SKM-1 (cell line): ENCODE data around the gene GRK5.
"Not testable (repeated sequence)": the region's sequence is repeated elsewhere in the genome, so short reads cannot be mapped to it uniquely, and the experiment has no call there.

Source experiments
- DNase-seq: peaks from one replicate; lab custom pipeline; 2025; ENCODE audit not compliant: unreplicated experiment; lab: John Stamatoyannopoulos, UW

Gene GRK5

DNA sequence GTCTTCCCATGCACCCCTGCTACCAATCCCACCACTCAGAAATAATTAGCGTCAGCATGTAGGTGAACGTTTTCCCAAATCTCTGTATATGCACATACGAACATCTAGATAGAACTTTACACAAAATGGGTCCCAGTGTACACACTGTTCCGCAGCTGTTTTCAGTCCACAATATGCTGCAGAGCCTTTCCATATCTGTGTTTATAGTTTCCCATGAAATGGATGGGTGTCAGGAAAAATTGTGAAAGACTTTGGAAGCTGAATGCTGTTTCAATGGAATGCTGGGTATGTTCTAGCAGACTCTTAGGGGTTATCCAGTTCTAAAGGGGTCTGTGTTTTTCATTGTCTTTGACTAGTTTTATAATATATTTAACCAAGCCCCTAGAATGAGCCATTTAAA lies 13.8 kb downstream of the GRK5 start:
- no peak for DNase-seq

DNA sequence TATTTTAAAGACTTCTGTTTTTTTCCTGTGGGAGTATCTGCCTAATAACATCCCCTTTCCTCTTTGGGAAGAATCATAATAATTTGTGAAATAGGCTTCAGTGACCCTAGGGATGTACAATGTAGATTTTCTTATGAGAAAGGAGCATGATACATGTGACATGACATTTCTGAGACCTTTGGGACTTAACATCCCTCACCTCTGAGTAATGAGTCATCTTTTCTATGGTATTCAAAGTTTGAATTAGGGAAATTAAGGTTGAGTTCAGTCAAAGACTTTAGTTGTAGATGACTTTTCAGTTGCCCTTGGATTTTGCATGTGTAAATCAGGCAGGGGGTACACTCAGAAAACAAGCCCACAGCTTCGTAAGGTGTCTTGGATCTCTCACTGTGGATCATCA lies 14.3 kb downstream of the GRK5 start:
- DNase-seq: no peak

DNA sequence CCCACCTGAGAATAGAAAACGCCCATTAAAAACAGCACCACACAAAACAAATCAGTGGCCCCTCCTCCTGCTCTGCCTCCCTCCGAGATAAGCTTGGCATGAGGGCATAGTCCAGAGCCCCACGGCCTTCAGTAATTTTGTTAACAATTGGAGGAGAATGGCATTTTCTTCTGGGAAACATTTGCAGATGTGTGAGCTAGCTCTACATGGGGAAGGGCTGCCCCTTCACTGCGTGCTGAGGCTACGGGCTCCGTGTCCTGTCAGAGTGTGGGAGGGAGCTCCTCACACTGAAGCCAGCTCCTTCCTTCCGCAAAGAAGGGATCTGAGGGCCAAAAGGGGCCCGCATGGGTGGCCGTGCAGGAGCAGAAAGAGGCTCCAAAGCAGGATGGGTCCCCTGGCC lies 15.2 kb downstream of the GRK5 start:
- DNase-seq: no peak

DNA sequence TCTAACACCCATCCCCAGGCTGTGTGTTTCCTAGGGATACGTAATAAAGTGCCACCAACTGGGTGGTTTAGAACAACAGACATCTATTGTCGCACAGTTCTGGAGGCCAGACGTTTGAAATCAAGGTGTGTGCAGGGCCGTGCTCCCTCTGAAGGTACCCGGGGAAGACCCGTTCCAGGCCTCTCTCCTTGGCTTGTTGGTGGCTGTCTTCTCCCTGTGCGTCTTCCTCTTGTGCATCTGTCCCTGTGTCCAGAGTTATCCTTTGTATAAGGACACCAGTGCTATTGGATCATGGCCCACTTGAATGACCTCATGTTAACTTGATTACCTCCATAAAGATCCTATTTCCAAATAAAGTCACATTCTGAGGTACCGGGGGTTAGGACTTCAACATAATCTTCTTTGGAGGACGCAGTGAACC lies 15.6 kb downstream of the GRK5 start:
- DNase-seq: no peak

DNA sequence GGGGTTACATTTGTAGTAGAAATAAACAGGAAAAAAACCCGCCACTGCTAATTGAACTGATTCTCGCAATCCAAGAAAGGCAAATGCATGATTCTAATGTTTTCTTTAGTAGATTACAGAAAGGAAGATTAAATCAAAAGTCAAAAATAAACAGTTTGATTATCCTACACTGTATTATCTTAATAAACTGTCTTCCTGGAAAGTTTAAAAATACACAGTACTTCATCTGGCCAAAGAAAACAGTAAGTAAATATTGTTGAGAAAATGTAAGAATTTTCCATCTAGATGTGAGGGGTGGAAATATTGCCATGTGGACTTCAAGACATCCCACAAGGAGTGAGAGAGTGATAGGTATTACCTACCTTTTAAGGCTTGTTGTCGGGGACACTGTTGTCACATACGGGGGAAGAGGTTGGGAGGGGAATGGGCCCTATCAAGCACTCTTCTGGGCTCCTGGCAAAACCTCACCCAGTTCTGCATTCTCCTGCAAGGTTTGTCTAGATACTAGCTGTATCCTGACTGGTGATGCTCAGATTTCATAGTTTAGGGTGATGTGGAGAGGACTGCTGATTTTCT lies 17.8 kb downstream of the GRK5 start:
- DNase-seq: no peak

DNA sequence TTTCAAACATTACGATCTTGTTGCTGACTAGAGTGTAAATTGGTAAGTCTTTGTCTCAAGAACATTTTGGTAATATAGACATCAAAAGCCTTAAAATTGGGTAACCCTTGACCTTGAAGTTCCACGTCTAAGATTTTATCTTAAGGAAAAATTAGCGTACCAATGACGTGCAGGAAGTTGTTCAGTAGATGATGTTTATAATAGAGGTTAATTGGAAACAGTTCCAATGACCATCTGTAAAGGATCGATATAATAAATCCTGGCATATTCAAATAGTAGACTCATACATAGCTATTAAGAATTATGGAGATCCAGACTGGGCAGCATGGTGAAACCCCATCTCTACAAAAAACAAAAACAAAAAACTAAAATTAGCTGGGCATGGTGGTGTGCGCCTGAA lies 20.5 kb downstream of the GRK5 start:
- no peak for DNase-seq

DNA sequence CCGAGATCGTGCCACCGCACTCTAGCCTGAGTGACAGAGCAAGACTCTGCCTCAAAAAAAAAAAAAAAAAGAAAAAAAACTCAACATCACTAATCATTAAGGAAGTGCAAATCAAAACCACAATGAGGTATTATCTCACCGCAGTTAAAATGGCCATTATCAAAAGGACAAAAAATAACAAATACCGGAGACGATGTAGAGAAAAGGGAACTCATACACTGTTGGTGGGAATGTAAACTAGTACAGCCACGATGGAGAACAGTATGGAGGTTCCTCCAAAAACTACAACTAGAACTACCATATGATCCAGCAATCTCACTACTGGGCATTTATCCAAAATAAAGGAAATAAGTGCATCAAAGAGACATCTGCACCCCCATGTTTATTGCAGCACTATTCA lies 24.3 kb downstream of the GRK5 start:
- no peak for DNase-seq

DNA sequence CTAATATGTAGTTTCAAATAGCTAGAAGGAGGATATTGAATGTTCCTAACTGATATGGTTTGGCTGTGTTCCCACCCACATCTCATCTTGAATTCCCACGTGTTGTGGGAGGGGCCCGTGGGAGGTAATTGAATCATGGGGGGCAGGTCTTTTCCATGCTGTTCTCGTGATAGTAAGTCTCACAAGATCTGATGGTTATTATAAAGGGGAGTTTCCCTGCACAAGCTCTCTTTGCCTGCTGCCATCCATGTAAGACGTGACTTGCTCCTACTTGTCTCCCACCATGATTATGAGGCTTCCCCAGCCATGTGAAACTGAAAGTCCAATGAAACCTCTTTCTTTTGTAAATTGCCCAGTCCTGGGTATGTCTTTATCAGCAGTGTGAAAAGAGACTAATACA lies 25.1 kb downstream of the GRK5 start:
- not testable (repeated sequence) for DNase-seq

DNA sequence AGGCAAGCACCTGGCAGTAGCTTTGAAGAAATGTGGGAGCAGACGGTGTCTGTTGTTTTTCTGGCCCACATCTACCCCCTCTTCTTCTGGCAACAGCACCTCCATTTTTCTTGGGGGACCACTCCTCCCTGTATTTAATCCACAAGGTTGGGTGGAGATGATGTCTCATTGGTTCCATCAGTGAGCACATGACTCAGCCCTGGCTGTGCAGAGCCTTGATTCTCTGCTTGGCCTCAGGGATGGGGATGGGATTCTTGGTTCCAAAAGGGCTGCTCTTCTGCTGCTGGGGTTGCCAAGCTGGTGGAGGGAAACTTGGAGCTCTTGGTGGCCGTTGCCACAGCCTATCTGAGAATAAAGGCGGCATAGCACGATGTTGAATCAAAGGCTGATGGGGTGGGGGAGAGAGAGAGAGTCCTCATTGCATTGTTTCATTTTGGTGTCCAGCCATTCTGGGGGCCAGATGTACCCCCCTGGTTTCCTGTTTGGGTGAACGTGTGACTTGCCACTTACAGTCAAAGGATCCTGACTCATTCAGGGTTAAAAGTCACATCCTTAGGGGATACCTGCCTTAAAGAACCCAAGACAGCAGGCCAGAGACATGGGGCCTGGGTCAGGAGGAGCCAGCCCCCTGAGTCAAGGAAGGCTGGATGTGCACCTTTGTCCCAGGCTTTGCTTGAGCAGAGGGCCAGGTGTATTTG lies 25.9 kb downstream of the GRK5 start:
- no peak for DNase-seq

DNA sequence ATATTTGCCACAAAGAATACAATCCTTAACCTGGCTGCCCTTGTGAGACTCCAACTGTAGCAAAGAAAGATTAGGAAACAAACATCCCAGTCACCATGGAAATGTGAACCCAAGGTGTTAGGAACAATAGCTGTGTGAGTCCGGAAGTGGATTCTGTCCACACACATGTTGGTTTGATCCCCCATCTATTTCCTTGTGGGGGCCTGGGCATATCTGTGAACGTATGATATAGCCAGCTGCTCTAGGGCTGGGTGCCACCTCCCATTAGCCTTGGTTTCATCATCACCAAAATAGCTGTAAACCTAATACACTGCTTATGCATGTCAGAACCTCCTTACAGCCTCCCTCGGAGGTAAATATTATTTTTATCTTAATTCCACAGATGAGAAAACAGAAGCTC lies 26.4 kb downstream of the GRK5 start:
- DNase-seq: no peak

DNA sequence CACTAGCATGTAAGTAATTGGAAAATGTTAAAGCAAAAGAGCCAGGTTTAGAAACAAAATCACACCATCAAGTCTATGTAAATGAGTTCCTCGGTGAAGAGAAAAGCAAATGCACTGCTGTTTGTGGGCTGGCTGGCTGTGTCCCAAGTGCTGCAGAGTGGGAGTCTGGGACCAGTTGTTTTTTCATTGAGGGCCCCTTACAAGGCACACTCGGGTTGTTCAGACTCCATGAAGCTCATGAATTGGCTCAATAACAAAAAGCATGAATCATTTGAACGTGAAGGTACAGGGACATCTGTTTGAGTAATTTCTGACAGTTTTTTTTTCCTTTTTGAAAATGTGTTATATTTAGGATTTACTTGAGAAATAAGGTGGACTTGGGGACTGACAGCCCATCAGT lies 28.0 kb downstream of the GRK5 start:
- DNase-seq: no peak

DNA sequence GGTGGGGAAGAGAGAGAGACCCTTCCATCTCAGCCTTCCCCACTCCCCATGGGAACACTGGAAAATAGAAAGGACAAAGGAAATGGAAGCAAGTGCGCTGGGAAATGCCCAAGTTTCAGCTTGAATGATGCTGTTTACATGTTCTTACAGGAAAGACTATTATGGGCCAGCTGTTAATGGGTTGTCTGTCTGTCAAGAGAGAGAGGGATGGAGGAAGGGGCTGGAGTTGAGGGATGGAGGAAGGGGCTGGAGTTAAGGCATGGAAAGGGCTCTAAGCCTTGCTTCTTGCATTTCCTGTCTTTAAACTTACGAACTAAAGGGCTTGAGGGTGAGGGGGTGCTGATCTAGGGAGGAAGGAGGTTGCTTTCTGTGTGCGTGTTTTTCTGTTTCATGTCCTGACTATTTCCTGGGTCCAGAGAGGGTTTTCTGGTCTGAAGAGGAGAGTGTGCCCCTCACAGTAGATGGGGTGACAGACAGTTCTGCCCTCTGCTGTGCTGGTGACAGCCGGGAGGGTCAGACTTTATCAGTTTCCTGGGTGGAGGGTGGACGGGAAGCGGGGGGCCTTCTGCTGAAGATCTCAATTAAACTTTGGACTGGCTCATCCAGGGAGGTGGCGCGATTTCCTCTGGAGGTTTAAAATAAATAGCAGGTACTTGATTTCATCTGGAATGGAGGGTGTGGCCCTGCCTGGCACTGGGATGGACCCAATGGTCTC lies 30.5 kb downstream of the GRK5 start:
- no peak for DNase-seq

DNA sequence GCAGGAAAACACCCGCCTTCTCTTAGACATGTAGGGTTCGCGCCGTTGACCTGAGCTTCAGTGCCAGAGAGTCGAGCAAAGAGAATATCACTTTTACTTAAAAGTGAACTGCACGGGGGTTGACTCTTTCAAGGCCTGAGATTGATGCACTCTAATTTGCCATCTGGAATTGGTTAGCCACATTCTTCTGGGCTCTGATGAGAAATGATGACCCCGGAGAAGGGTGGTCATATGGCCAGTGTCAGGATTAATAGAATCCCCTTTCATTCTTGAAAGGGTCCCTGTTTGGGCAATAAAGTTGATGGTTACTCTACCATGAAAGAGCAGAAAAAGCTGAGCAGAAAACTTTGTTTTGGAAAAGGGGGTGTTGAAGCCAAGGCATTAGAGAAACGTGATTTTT lies 31.2 kb downstream of the GRK5 start:
- DNase-seq: no peak

DNA sequence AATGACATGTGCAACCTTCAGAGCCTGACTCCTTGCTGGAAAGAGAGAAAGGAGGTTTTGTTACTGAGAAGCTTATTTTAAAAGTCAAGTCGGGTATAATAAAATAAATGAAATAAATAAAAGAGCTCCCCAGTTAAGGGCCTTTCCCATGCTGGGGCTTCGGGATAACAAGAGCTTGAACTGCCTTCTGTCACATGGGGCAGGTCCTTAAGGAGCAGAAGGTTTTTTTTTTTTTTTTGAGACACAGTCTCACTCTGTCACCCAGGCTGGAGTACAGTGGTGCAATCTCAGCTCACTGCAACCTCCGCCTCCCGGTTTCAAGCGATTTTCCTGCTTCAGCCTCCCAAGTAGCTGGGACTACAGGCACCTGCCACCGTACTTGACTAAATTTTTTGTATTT lies 31.6 kb downstream of the GRK5 start:
- not testable (repeated sequence) for DNase-seq

DNA sequence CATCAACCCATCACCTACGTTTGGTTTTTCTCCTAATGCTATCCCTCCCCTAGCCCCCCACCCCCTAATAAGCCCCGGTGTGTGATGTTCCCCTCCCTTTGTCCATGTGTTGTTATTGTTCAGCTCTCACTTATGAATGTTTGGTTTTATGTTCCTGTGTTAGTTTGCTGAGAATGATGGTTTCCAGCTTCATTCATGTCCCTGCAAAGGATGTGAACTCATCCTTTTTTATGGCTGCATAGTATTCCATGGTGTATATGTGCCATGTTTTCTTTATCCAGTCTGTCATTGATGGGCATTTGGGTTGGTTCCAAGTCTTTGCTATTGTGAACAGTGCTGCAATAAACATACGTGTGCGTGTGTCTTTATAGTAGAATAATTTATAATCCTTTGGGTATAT lies 32.3 kb downstream of the GRK5 start:
- DNase-seq: not testable (repeated sequence)

DNA sequence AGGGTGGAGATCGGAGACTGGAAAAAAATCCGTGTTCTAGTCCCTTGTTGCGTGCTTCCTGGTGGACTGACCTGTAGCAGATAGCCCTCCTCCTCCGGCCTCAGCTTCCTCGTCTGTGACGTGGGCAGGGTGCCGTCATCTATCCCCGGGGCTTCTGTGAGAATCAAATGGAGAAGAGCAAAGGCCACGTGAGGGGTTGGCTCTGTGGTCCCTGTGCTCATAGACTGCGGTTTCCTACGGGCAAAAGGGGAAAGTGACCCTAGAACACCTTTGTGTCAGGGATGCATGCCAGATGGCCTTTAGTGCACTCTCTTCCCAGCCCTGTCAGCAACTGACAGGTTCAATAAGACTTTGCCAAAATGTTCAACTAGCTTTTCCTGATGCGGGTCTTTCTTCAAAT lies 33.7 kb downstream of the GRK5 start:
- no peak for DNase-seq

DNA sequence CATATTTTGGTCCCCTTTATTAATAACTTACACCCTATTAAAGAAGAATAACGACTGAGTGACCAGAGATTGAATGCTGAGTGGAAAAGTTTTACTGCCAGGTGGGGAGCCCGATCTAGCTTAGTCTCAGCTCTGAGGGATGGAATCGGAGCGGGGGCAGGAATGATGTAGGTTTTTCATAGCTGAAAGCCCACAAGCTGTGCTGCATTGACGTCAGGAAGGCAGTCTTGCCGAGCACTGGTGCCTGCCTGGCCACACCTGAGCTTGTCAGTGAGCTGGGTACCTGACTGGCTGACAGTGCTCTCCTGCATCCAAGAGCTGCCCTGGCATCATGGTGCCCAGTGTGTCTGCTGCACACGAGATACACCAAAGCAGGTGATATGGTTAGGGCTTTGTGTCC lies 34.8 kb downstream of the GRK5 start:
- DNase-seq: no peak

DNA sequence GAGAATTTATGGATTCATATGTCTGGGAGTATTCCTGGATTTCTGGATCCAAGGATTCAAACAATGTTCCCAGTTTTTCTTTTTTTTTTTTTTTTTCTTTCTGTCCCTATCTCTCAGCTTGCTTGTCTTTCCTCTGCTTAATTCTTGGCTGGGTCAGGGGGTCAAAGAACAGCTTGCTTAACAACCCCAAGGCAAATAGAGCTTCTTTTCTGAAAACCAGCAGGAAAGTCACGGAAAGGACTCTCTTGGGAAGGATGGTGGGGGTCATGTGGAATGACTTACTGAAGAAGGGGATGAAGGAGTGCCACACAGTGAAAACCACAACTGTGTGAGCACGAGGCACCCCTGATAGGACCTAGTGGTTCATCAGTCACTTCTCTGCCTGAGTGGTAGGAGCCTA lies 36.1 kb downstream of the GRK5 start:
- DNase-seq: no peak

DNA sequence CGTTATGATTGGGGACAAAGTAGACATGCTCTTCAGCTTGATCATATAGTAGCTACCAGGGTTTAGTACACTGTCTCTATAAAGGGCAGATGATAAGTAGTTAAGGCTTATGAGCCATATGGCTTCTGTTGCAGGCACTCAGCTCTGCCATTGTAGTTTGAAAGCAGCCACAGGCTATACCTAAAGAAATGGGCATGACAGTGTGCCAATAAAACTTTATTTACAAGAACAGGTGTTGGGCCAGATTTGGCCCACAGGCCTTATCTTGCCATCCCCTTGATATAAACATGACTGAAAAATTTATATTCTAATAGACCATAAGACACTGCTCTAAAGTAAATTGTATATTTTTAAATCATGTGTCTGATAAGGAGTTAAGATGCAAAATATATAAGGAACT lies 36.6 kb downstream of the GRK5 start:
- DNase-seq: no peak

DNA sequence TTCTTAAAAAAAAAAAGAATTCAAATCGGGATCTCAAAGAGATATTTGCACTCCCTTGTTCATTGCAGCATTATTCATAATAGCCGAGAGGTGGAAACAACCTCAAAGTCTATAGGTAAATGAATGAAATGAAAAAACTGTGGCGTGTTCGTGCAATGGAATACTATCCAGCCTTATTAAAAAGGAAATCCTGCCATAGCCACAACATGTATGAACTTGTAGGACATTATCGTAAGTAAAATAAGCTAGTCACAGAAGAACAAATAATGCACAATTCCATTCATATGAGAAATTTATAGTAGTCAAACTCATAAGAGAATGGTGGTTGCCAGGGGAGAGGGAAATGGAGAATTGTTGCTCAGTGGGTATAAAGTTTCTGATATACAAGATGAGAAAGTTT lies 37.9 kb downstream of the GRK5 start:
- DNase-seq: no peak

DNA sequence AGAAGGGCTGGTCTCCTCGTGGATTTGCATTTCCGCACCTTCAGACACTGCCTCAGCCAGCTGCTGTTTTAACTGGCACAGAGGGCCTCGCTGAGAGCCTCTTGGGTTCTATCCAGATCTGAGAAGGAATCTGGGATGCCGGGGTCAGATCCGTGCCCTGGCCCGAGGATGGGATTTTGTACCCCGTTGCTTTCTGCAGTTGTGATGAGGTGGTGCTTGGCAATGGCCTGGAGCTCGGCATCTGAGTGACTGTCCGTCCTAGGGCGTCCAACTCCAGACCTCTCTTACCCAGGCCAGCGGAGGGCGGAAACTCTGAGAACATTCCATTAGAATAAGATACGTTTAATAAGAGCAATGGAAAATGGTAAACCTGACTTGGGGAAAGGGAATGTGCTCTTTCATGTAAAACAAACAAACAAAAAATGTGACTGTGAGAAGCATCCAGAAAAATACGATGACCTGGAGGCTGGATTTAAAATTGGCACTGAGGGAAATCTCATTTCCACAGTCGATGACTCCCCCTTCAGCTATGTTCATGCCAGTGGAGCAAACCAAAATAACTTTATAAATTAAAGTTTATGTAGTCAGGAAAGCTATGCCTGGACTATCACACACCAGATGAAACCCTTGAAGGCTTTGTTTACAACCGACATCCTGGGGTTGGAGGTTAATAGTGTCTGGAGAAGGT lies 39.6 kb downstream of the GRK5 start:
- no peak for DNase-seq

DNA sequence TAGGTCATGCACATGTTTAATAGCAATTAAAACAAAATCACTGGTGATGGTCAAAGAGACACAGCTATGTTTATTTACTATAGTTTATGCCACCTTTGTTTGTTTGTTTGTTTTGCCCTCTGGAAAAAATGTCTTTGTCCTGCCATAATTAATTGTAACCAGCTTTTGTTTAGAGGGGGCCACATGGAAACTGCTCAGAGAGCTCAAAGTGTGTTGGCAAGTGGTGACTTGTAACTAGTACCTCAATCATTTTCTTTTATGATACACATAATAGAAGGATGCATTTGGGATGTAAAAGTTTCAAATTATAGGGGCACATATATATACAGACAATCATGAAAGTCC lies 40.2 kb downstream of the GRK5 start:
- DNase-seq: no peak
